Mesothelial cell of epicardium (in vitro differentiated cells): ENCODE data around the gene SSBP3. TPM values are rescaled to one million over a fixed set of nuclear protein-coding genes. Genes with fewer than 3 reads are reported as not detected.
"Not testable (repeated sequence)": the region's sequence is repeated elsewhere in the genome, so short reads cannot be mapped to it uniquely, and the experiment has no call there.

Experiments used
- DNase-seq, 2 experiments: peaks; one replicate each; pipeline ENCODE4 v3.0.0; 2021; ENCODE audit warnings: low spot score in 2 of 2; ENCODE audit not compliant: unreplicated experiment in 2 of 2
- H3K27ac Mint-ChIP-seq: 2 replicates; pipeline ENCODE4 v1.8.0; 2021; ENCODE audit warnings: mixed read lengths
- H3K27me3 Mint-ChIP-seq: 2 replicates; pipeline ENCODE4 v1.8.0; 2021; ENCODE audit warnings: low read depth, mixed read lengths
- H3K36me3 Mint-ChIP-seq: 2 replicates; pipeline ENCODE4 v1.8.0; 2021; ENCODE audit warnings: mixed read lengths
- H3K4me1 Mint-ChIP-seq: 2 replicates; pipeline ENCODE4 v1.8.0; 2021; ENCODE audit warnings: mixed read lengths
- H3K4me3 Mint-ChIP-seq: 2 replicates; pipeline ENCODE4 v1.8.0; 2021; ENCODE audit warnings: mild to moderate bottlenecking, moderate library complexity, mixed read lengths
- H3K9me3 Mint-ChIP-seq: 2 replicates; pipeline ENCODE4 v1.8.0; 2021; ENCODE audit warnings: mixed read lengths
- total RNA-seq: library from RNA; stranded (reverse); gene quantifications from 3 replicates; pipeline ENCODE4 v1.2.1, GENCODE V29; 2021
- TF ChIP-seq, protein P1 (sequence below): fragments of 200-600 bp; sonication (generic); IDR thresholded peaks from one replicate; pipeline ENCODE4 v1.5.0; 2021; ENCODE audit warnings: antibody characterized with exemption; ENCODE audit not compliant: unreplicated experiment

The SSBP3 gene
- total RNA-seq, 1 donor from 2014 or later, result 172 TPM

DNA sequence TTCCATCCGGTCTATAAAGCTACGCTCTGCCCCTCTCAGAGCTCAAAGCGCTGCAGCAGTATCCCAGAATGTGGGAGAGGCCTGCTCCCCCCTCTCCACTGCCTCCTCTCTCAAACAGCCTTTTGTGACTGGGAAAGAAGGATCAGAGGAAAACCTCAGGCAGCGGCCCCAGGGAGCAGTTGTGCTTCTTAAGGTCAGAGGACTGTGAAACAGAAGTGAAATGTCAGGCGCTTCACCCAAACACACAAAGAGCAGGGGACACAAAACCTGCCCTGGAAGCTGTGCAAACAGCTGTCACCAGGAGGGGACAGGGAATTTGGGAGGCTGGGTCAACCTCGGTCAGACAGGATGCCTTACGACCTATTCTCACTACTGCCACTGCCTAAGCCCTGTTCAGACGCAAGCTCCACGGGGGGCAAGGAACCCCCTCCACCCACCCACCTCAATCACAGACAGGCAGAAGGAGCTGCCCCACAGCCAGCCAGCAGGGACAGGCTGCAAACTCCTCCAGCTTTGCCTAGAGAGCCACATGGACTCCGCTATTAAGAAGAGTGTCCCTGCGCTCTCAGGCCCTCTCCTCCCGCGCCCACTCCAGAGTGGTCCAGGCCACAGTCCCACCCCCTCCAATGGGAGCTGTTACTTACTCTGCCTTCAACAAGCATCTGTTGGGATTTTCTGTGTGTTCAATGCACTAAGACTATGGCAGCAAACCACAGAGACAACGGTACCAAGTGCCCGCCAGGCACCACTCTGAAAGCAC is 14.6 kb downstream of the SSBP3 start:
- peak overlapping the region; percentile 68 for H3K27ac Mint-ChIP-seq
- no peaks in the 10 kb centered on the region for H3K27me3 Mint-ChIP-seq
- TF ChIP-seq, protein P1, sequence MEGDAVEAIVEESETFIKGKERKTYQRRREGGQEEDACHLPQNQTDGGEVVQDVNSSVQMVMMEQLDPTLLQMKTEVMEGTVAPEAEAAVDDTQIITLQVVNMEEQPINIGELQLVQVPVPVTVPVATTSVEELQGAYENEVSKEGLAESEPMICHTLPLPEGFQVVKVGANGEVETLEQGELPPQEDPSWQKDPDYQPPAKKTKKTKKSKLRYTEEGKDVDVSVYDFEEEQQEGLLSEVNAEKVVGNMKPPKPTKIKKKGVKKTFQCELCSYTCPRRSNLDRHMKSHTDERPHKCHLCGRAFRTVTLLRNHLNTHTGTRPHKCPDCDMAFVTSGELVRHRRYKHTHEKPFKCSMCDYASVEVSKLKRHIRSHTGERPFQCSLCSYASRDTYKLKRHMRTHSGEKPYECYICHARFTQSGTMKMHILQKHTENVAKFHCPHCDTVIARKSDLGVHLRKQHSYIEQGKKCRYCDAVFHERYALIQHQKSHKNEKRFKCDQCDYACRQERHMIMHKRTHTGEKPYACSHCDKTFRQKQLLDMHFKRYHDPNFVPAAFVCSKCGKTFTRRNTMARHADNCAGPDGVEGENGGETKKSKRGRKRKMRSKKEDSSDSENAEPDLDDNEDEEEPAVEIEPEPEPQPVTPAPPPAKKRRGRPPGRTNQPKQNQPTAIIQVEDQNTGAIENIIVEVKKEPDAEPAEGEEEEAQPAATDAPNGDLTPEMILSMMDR, result no peak
- no peak for DNase-seq
- no peaks in the 10 kb centered on the region for H3K9me3 Mint-ChIP-seq
- H3K4me1 Mint-ChIP-seq, result peaks cover 9% of the 10 kb centered on the region
- peaks cover 28% of the 10 kb centered on the region for H3K36me3 Mint-ChIP-seq
- H3K4me3 Mint-ChIP-seq, result no peak overlapping the region

DNA sequence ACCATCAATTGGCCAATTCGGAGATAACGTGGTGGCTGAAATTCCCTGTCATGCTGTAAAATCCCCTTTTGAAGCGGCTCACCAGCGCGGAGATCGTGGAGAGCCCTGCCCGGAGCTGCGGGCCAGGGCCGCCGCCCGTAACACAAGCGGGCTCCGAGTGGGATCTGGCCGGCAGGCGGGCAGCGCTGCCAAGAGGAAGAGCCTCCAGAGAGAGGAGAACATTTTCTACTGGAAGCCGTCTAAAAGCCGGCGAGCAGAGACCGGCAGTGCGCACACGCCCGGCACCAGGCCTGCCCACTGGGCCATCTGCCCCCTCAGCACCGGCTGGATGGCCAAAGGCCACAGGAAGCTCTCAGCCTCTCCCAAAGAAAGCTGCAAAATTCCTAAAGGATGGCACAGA is 15.5 kb downstream of the SSBP3 start:
- Mint-ChIP-seq H3K9me3 (no peaks in the 10 kb centered on the region), H3K36me3 (peaks cover 23% of the 10 kb centered on the region), H3K4me1 (peaks cover 8% of the 10 kb centered on the region), H3K27ac (no peak overlapping the region), H3K4me3 (no peak overlapping the region), H3K27me3 (no peaks in the 10 kb centered on the region)
- TF ChIP-seq, protein P1, result no peak
- no peak for DNase-seq

DNA sequence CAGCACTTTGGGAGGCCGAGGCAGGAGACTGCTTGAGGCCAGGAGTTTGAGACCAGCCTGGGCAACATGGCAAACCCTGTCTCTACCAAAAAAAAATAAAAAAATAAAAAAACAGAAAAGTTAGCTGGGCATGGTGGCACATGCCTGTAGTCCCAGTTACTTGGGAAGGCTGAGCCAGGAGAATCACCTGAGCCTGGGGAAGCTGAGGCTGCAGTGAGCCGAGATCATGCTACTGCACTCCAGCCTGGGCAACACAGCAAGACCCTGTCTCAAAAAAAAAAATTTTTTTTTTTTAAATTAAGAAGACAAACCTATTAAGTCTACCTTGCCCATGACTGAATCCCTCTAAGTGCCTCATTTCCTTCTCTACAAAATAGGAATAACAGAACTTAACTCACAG is 16.6 kb downstream of the SSBP3 start:
- DNase-seq, H3K27me3 Mint-ChIP-seq, H3K27ac Mint-ChIP-seq, H3K9me3 Mint-ChIP-seq, H3K4me3 Mint-ChIP-seq: not testable (repeated sequence)
- peaks cover 27% of the 10 kb centered on the region for H3K36me3 Mint-ChIP-seq
- peaks cover 18% of the 10 kb centered on the region for H3K4me1 Mint-ChIP-seq

DNA sequence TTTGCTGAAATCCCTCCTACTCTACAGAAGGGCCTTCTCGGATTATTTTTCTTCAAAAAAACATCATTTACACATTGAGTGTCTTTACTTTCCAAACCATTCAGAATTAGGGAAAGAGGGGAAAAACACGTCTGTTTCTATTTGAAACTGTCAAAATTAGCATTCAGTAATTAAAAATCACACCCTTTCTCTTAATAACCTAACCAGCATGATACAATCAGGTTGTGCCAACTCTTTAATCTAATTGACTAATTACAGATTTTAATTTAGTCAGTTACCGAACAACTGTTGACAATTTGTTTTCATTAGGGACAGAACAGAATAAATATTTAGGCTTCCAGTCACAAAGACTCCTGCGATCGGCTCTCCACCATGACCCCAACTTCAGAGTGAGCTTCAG is 18.8 kb downstream of the SSBP3 start:
- Mint-ChIP-seq H3K27me3 (no peaks in the 10 kb centered on the region), H3K4me3 (no peak overlapping the region), H3K36me3 (peaks cover 22% of the 10 kb centered on the region), H3K4me1 (peaks cover 22% of the 10 kb centered on the region), H3K27ac (peak overlapping the region; percentile 65), H3K9me3 (no peaks in the 10 kb centered on the region)
- no peak for DNase-seq
- TF ChIP-seq, protein P1, result no peak

DNA sequence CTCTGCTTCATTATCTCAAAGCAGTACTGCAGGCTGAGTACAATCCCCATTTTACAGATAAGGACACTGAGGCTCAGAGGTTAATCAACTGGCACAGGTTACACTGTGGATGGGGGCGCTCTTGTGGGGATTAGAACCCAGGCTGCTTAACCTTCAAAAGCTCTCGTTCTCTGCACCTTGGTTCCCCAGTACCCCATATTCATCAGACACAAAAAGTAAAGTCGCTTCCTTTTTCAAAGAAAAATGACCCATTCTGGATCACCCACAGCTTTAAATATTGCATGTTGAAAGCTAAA is 20.5 kb downstream of the SSBP3 start:
- Mint-ChIP-seq H3K4me1 (peaks cover 22% of the 10 kb centered on the region), H3K9me3 (no peaks in the 10 kb centered on the region), H3K27me3 (no peaks in the 10 kb centered on the region), H3K4me3 (no peak overlapping the region), H3K27ac (peak overlapping the region; percentile 91), H3K36me3 (peaks cover 26% of the 10 kb centered on the region)
- TF ChIP-seq, protein P1, result no peak
- no peak for DNase-seq

DNA sequence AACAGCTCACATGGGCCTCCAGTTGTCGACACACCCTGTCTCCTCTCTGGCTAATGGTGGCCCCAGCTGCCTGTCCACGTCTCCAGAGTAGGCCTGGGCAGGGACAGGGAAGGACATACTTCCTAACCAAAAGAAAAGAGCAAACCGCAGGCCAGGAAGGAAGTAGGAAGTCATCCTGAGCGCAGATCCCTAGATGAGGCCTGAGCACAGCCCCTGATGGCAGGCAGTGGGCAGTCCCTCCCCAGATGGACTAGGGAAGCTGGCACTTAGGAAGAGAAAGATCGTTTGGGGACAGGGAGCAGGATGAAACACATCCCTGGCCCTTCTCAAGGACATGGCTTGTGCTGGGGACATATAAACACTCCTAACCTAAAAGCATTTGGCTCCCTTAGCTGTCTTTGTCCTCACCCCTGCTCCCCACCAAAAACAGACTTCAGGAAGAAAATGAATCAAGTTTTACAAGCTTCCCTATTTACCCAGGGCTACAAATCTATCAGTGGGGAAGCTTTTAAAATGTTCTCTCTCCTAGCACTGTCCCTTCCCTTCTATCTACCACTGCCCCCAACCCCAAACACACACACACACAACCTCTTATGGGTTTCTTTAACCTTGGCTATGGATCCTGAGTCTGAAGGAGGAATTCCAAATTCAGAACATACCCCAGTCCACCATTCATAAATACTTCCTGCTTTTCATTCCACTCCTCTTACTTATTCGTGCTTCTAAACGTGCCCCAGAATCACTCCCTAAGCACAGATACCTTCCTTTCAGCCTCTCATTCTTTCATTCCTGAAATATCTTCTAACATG is 21.1 kb downstream of the SSBP3 start:
- Mint-ChIP-seq H3K36me3 (peaks cover 23% of the 10 kb centered on the region), H3K4me3 (no peak overlapping the region), H3K4me1 (peaks cover 24% of the 10 kb centered on the region), H3K9me3 (no peaks in the 10 kb centered on the region), H3K27ac (peak overlapping the region; percentile 91), H3K27me3 (no peaks in the 10 kb centered on the region)
- DNase-seq, result no peak
- TF ChIP-seq, protein P1, result no peak
